Limb (tissue), 2 donors: ENCODE results near the gene PCDHAC1.
A peak's percentile ranks its signal among the peaks of the same experiment; 100 is the strongest.
"Not testable (repeated sequence)": the region's sequence is repeated elsewhere in the genome, so short reads cannot be mapped to it uniquely, and the experiment has no call there.

ENCODE experiments used
- DNase-seq, 2 donors: peaks; one replicate each; pipeline ENCODE4 v3.0.0-alpha.2; 2016; ENCODE audit errors: extremely low spot score in 2 of 2

Gene PCDHAC1

DNA sequence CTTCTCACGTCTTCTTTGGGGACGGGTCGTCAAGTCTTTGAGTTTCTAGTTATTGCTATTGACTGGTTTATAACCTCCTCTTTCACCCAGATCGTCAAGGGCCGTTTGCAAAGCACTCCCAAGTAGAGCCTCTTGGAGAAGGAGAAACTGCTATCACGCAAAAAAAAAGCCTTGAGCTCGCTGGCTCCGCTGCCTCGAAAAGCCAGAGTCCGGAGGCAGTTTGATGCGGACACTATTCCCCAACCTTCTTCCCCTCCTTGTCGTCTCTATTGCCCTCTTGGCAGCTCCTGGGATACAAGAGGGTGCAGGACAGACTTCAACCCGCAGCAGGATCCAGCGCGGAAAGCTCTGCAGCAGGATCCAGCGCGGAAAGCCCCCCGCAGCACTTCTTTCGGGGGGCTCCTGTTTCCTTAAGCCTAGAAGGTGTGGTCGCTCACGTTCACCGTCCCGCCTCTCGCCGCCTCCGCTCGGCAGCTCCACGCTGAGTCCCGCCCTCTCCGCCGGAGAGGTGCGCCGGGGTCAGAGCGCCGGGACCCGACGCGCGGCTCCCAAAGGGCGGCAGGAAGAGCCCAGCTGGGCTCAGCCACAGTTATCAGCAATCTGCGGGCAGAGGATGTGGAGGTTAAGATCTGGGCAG is at the start of gene PCDHAC1:
PCDHAC1 (plus strand) TSS at position 494 of the 637 bp plus-strand sequence. CDS start 594 bp downstream, outside the sequence.
- no peak for DNase-seq

DNA sequence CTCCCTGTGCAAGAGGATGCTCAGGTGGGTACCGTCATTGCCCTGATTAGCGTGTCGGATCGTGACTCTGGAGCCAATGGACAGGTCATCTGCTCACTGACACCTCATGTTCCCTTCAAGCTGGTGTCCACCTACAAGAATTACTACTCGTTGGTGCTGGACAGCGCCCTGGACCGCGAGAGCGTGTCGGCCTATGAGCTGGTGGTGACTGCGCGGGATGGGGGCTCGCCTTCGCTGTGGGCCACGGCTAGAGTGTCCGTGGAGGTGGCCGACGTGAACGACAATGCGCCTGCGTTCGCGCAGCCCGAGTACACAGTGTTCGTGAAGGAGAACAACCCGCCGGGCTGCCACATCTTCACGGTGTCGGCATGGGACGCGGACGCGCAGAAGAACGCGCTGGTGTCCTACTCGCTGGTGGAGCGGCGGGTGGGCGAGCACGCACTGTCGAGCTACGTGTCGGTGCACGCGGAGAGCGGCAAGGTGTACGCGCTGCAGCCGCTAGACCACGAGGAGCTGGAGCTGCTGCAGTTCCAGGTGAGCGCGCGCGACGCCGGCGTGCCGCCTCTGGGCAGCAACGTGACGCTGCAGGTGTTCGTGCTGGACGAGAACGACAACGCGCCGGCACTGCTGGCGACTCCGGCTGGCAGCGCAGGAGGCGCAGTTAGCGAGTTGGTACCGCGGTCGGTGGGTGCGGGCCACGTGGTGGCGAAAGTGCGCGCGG is 49.4 kb upstream of the PCDHAC1 start:
- DNase-seq: not testable (repeated sequence)

- DNase-seq: no peak
These were observed 48.9 kb upstream of the PCDHAC1 start for GRCh38 chr5:140877262-140877581.

DNA sequence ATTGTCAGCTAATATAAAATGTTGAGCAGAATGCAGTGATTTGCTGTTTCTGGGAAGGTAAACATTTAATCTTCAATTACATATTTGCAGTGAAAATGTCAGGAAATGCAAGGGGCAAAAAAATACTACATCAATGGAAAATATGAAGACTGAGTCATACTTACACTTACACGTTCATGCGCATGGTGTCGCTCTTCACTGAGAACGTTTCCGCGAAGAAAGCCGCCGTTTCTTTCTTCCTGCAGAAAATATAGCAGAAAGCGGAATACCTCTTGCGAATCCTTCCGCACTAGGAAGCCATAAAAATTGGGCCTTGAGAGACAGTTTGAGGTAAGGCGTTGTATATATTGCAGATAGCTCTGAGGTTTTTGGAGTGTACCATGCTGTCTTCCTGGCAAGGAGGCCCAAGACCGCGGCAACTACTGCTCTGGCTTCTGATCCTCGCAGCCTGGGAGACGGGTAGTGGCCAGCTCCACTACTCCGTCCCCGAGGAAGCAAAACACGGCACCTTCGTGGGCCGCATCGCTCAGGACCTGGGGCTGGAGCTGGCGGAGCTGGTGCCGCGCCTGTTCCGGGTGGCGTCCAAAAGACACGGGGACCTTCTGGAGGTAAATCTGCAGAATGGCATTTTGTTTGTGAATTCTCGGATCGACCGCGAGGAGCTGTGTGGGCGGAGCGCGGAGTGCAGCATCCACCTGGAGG is 44.1 kb upstream of the PCDHAC1 start, which contains the start of gene PCDHA13:
PCDHA13 (plus strand) TSS at position 236 of the 702 bp plus-strand sequence; CDS start at position 381, 145 bp downstream.
- no peak for DNase-seq

- DNase-seq: no peak
These were observed 43.6 kb upstream of the PCDHAC1 start for GRCh38 chr5:140882591-140882899.

- DNase-seq: no peak
These were observed 42.7 kb upstream of the PCDHAC1 start for GRCh38 chr5:140883373-140883772.

- no peak for DNase-seq
These were observed 42.0 kb upstream of the PCDHAC1 start for GRCh38 chr5:140883927-140884697.

GRCh38 chr5:140916325-140916724 is 9.8 kb upstream of the PCDHAC1 start:
- DNase-seq: no peak

GRCh38 chr5:140923601-140924000 is 2.5 kb upstream of the PCDHAC1 start:
- no peak for DNase-seq

- DNase-seq: peak; percentile 74 to 89
These were observed 536 bp downstream of the PCDHAC1 start for GRCh38 chr5:140926443-140927227.

DNA sequence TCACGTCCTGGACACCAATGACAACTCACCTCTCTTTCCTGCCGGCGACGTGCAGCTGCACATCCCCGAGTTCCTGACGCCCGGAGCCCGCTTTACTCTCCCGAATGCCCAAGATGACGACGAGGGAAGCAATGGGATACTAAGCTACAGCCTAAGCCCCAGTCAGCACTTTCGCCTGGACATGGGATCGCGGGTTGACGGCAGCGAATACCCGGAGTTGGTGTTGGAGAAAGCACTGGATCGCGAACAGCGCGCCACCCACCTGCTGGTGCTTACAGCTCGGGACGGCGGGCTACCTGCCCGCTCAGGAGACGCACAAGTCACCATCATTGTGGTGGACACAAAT is 1.1 kb downstream of the PCDHAC1 start:
- DNase-seq: no peak

- no peak for DNase-seq
These were observed 9.0 kb downstream of the PCDHAC1 start for GRCh38 chr5:140934964-140935606.

GRCh38 chr5:140946578-140946977 is 20.5 kb downstream of the PCDHAC1 start:
- DNase-seq: no peak

DNA sequence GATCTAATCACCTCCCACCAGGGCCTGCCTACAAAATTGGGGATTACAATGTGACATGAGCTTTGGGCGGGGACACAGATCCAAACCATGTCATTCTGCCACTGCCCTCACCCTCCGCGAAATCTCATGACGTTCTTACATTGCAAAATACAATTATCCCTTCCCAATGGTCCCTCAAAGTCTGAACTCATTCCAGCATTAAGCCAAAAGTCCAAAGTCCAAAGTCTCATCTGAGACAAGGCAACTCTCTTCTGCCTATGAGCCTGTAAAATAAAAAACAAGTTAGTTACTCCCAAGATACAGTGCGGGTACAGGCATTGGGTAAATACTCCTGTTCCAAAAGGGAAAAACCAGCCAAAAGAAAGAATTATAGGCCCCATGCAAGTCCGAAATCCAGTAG is 25.5 kb downstream of the PCDHAC1 start:
- DNase-seq: no peak

DNA sequence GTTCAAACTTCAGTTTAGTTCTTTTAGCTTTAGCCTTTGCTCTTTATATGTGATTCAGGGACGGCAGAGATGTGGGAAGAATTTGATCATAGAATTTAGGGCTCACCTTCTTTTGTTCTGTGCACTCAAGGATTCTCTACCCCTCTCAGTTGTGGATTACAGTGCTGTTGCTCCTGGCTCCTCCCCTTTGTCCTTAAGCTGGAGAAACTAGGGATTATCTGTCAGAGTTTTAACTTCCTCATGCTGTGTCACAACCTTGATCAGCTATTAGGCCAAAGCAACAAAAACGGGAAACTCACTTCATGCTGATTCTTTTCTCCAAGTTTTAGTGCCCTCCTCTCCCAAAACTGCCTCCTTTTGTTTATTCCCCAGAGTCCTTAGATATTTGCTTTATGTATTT is 27.1 kb downstream of the PCDHAC1 start:
- no peak for DNase-seq

DNA sequence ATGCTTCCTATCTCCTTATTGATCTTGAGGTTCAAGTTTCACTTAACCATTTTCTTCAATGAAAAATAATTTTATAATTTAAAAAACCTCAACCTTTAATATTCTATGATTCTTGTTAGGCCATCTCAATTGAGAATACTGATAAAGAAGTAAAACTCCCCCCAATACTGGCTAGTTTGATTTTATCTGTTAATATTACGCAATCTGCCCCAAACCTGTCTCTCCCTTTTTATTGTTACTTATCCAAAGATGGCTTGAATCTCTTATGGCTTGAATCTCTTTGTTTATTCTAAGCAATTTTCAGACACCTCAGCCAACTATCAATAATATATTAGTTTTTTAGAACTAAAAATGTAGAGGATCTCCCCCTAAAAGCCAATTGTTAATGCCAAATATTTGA is 36.1 kb downstream of the PCDHAC1 start:
- DNase-seq: no peak

DNA sequence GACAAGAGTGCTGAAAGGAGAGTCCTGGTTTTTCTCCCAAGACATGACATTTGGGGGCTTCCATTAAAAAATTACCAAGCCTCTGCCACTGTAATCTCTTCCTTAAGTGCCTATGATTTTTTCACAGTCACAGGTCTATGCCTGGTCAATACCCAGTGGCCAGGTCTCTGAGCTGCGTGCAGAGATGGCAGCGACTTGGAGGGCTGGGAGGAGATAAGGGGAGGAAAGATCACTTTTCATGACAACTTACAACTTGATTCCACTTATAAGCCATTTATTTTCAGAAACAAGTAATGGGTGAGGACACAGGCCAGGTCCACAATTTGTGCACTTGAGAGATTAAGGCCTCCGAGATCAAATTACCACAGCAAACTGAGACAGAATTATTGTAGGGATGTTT is 38.3 kb downstream of the PCDHAC1 start:
- DNase-seq: no peak

DNA sequence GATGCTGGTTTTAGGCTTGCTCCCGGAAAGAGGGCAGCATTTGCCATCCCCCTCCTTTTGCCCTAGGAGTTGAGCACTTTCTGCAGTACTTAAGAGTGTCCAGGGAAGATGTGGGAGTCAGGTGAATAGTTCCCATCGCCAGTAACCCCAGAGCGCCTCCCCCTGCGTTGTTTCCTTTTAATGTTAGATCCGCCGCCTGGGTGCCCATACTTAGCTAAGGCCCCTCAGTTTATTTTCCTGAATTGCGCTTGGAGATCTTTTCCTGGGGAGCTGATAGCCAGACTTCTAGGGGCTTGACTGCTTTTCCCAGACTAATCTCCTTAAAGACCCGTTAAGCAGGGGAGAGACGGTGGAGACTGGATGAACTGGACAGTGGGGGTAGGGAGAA is 39.8 kb downstream of the PCDHAC1 start:
- no peak for DNase-seq

DNA sequence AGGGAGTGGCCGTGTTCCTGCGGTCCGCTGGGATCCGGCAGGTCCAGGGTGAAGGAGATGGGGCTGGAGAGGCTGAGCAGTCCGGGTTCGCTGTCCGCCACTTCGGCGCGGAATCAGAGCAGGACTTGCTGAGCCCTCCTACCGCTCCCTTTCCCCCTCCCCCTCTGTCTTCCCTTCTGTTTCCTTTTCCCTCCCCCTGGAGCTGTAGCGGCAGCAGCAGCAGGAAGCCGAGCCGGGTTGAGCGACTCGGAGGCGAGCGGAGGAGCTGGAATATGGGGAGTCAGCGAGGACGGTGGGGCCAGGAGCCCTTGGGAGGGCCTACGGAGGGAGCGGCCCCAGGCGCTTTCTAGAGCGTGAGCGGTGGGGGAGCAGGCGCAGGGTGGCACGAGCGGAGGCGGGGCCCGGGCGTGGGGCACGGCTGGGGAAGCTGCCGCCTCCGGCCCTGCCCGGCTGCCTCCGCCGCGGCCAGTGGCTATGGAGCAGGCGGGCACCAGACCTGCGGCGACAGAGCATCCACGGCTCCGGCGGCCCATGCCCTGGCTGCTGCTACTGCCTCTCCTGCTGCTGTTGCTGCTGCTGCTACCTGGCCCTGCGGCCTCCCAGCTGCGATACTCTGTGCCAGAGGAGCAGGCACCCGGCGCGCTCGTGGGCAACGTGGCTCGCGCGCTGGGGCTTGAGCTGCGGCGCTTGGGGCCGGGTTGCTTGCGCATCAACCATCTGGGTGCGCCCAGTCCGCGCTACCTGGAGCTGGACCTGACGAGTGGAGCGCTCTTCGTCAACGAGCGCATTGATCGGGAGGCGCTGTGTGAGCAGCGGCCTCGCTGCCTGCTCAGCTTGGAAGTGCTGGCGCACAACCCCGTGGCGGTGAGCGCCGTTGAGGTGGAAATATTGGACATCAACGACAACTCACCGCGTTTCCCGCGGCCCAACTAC is 40.5 kb downstream of the PCDHAC1 start, which contains the start of gene PCDHAC2:
PCDHAC2 (plus strand) TSS at position 184 of the 933 bp plus-strand sequence; CDS start at position 475, 291 bp downstream.
- peak; percentile 35 to 71 for DNase-seq
